ENCODE results near the gene KCND3. TPM values are rescaled to one million over a fixed set of nuclear protein-coding genes. Genes with fewer than 3 reads are reported as not detected.

KCND3 gene
- total RNA-seq, 4 donors from 2014 or later = 6.9 to 11.7 (median 9.5) TPM

GRCh38 chr1:111733992-111734341, 255.5 kb downstream of the KCND3 start:
- ATAC-seq (ENCODE audit: low FRiP score) = no peak
- no peak for TF ChIP-seq CTCF (IDR thresholded peaks at IDR 0.05)
- no peak for DNase-seq (ENCODE audit: low spot score)

DNA sequence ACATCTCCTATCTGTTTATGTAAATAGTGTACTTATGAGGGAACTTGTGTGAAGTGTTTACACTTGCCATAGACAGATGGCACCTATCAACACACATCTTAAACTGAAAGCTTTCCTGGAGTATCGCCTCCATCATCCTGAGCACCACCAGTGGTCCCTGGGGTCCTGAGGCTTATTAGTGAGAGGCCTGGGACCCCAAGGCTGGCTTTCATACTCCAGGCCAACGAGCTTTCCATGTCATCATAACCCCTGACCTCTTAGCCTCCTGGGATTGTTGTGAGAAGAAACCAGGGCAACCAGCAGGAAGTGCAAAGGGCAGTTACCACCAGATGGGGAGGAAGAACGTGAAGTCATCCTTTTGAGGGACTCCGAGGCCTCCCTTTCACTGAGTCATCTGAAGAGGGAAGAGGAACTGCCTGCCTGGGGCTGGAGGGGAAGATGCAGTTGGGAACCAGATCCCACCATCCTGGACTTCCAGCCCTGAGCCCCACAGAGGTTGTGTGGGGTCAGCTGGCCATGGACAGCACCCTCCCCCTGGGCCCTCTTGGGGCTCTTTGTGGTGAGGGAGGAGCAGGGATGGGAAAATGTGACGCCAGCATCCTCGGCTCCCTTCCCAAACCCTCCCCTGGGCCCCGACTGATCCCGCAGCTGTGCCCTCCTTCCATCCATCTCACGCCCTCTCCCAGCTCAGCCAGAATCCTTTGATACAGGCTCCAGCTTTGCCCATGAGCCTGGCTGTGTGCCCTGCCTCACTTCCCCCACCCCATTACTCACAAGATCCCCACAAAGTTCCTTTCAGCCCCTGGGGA, 256.1 kb downstream of the KCND3 start:
- no peak for DNase-seq (ENCODE audit: low spot score)
- no peak for TF ChIP-seq CTCF (IDR thresholded peaks at IDR 0.05)
- no peak for ATAC-seq (ENCODE audit: low FRiP score)

DNA sequence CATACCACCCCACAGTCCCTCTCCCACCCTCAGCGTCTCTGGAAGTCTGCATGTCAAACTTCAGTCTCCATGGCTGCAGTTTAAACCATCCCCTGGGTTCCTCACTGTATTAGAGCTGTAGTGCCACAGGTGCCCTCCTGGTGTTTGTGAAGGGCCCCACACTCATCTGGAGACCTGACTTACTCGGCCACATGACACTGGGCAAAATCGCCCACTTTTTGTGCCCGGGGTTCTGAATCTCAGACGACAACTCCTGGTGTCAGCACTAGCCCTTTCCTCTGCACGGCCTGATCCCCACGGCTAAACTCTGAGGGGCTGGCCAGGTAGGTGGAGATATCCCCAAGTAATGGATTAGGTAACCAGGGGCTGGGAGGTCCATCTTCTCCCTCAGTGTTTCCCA, 256.8 kb downstream of the KCND3 start:
- DNase-seq (ENCODE audit: low spot score) = no peak

DNA sequence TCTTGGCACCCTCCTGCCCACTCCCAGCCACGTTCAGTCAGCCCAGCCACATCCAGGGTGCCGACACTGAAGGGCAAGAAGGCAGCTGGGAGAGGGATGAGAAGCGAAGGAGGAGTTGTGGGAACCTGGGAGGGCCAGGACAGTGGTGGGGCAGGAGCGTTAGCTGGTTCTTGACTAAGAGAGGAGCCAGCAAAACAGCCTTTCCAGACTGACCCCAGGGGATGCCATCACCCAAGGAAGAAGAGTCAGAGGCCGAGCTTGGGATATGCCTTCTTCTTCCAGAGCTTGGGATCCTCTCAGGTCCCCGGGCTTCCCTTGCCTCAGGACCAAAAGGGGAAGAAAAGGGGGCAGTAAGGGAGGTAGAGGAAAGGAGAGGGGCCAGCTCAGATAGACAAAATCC, 257.5 kb downstream of the KCND3 start:
- DNase-seq (ENCODE audit: low spot score) = no peak

More for the DNA sequence above, 256.8 kb downstream of the KCND3 start:
- no peak for TF ChIP-seq CTCF (IDR thresholded peaks at IDR 0.05)
- ATAC-seq (ENCODE audit: low FRiP score) = no peak

DNA sequence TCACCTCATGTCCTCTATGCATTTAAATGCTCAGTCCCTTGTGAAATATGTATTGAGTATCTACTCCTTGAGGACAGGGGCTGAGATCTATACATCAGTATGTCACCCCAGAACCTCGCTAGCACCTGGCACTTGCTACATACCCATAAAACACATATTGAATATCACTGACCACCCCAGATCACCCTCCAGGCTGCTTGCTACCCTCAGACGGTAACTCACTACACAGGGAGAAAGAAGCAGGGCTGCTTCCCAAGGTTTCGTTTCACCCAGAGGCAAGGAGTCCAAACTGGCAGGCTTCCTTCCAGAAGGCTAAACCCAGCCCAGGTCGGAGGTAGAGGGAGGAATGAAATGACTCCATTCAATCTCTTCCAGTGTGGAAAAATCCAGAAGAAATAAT, 258.8 kb downstream of the KCND3 start:
- DNase-seq (ENCODE audit: low spot score) (no peak), ATAC-seq (ENCODE audit: low FRiP score) (no peak)
- TF ChIP-seq CTCF (IDR thresholded peaks at IDR 0.05) = no peak

More for the DNA sequence above, 257.5 kb downstream of the KCND3 start:
- no peak for ATAC-seq (ENCODE audit: low FRiP score)
- TF ChIP-seq CTCF (IDR thresholded peaks at IDR 0.05) = no peak

GRCh38 chr1:111729946-111730681, 259.4 kb downstream of the KCND3 start:
- DNase-seq (ENCODE audit: low spot score) (no peak), ATAC-seq (ENCODE audit: low FRiP score) (no peak)
- TF ChIP-seq CTCF (IDR thresholded peaks at IDR 0.05) = no peak

Measured in omental fat pad (tissue), 4 donors.